CD4-positive, alpha-beta T cell (primary cell): ENCODE data around the gene AGBL1. TPM values are rescaled to one million over a fixed set of nuclear protein-coding genes. Genes with fewer than 3 reads are reported as not detected.

Experiments
- ATAC-seq: fragments of 200-7000 bp; cut with Tn5 transposase; one replicate; pipeline ENCODE4 v1.10.0; 2022; ENCODE audit warnings: mild to moderate bottlenecking; ENCODE audit not compliant: poor library complexity
- CTCF ChIA-PET: fragments of 350-600 bp; sonication (Branson Sonifier 250); formaldehyde crosslinking; loops from one replicate; lab custom pipeline; 2021; ENCODE audit warnings: antibody characterized with exemption, inconsistent platforms; lab: Charles Lee
- POLR2A ChIA-PET: fragments of 350-600 bp; sonication (Branson Sonifier 250); formaldehyde crosslinking; loops from one replicate; lab custom pipeline; 2021; ENCODE audit warnings: antibody characterized with exemption, inconsistent platforms; lab: Charles Lee
- DNase-seq, 14 experiments: peaks; one replicate each; pipeline ENCODE4 v3.0.0-alpha.2; 2013 to 2020; ENCODE audit warnings: mixed read lengths in 2 of 14
- H3K27ac ChIP-seq, 2 donors: one replicate each; pipeline versions ENCODE4 v1.5.1 to v1.7.0; 2013; ENCODE audit warnings: low read length in 2 of 2, low read depth in 1 of 2, mild to moderate bottlenecking in 1 of 2
- H3K27me3 ChIP-seq, 2 experiments: 1 replicate in 1 of 2; 2 replicates in 1 of 2; pipeline versions ENCODE4 v1.6.1 to v1.7.0; 2013; ENCODE audit warnings: low read length in 2 of 2, control low read depth in 1 of 2, mild to moderate bottlenecking in 1 of 2, moderate library complexity in 1 of 2; ENCODE audit not compliant: insufficient read depth in 2 of 2, control insufficient read depth in 1 of 2
- H3K36me3 ChIP-seq: one replicate; pipeline ENCODE4 v1.6.1; 2013; ENCODE audit warnings: low read length, control low read depth; ENCODE audit not compliant: insufficient read depth
- H3K4me1 ChIP-seq: one replicate; pipeline ENCODE4 v1.6.1; 2013; ENCODE audit warnings: low read length, control low read depth; ENCODE audit not compliant: insufficient read depth
- H3K4me3 ChIP-seq: one replicate; pipeline ENCODE4 v1.5.1; 2013; ENCODE audit warnings: mild to moderate bottlenecking, low read length, moderate library complexity
- H3K9me3 ChIP-seq, 2 experiments: 1 replicate in 1 of 2; 2 replicates in 1 of 2; pipeline versions ENCODE4 v1.6.1 to v1.7.0; 2013; ENCODE audit warnings: low read length in 2 of 2, mild to moderate bottlenecking in 2 of 2, control low read depth in 1 of 2, moderate library complexity in 1 of 2; ENCODE audit not compliant: control insufficient read depth in 1 of 2, insufficient read depth in 1 of 2
- H3K27ac Mint-ChIP-seq: one replicate; pipeline ENCODE4 v1.8.0; 2020; ENCODE audit warnings: mixed read lengths
- H3K27me3 Mint-ChIP-seq: one replicate; pipeline ENCODE4 v1.8.0; 2021; ENCODE audit warnings: mixed read lengths
- H3K36me3 Mint-ChIP-seq: one replicate; pipeline ENCODE4 v1.8.0; 2021; ENCODE audit warnings: low read depth, mixed read lengths
- H3K4me1 Mint-ChIP-seq: one replicate; pipeline ENCODE4 v1.8.0; 2021; ENCODE audit warnings: low read depth, mixed read lengths
- H3K4me3 Mint-ChIP-seq: one replicate; pipeline ENCODE4 v1.8.0; 2020; ENCODE audit warnings: mild to moderate bottlenecking, mixed read lengths
- H3K9me3 Mint-ChIP-seq: one replicate; pipeline ENCODE4 v1.8.0; 2020; ENCODE audit warnings: mixed read lengths
- CTCF ChIP-seq: fragments of 200-600 bp; IDR thresholded peaks from one replicate; pipeline ENCODE4 v1.8.0; 2022; ENCODE audit warnings: antibody characterized with exemption, mild to moderate bottlenecking
- intact Hi-C, 2 experiments: fragments of 100-400 bp; cut with DNase I in 1 of 2; cut with micrococcal nuclease in 1 of 2; formaldehyde crosslinking; loops; one replicate each; pipeline versions ENCODE4 v1.15.1 to v1.9.0; 2023 to 2025; cut with DNase I, micrococcal nuclease
- total RNA-seq, 174 experiments: library from RNA in 2 of 174; stranded (reverse) in 2 of 174; gene quantifications; one replicate each; pipeline ENCODE4 v1.2.3 and lab custom pipeline; 2021 to 2026

AGBL1 gene
- total RNA-seq, 2 experiments from 2014 or later: not detected

GRCh38 chr15:86273309-86273708 lies 193.6 kb downstream of the AGBL1 start:
- Histone ChIP-seq H3K4me3 (no peak overlapping the region), H3K4me1 (no peaks in the 10 kb centered on the region), H3K36me3 (no peaks in the 10 kb centered on the region), H3K27me3 (peaks cover 0 to 4% of the 10 kb centered on the region in 2 experiments), H3K27ac (no peak overlapping the region), H3K9me3 (no peaks in the 10 kb centered on the region)
- H3K4me3 Mint-ChIP-seq: no peak overlapping the region
- ATAC-seq (no peak), DNase-seq (no peak)
- no peak overlapping the region for H3K27ac Mint-ChIP-seq
- H3K4me1 Mint-ChIP-seq: no peaks in the 10 kb centered on the region
- ChIA-PET CTCF (no interaction called here), POLR2A (interaction anchor here (0.6 kb wide), 1 partner anchor 27 kb away, joined by 3 read pairs; no protein-coding TSS in a partner anchor)
- intact Hi-C loops: no loop called here
- H3K27me3 Mint-ChIP-seq: peaks cover 4% of the 10 kb centered on the region
- no peaks in the 10 kb centered on the region for H3K9me3 Mint-ChIP-seq
- TF ChIP-seq CTCF: no peak
- H3K36me3 Mint-ChIP-seq: no peaks in the 10 kb centered on the region

GRCh38 chr15:86275361-86275760 lies 195.7 kb downstream of the AGBL1 start:
- Histone ChIP-seq H3K36me3 (no peaks in the 10 kb centered on the region), H3K27me3 (peaks cover 0 to 4% of the 10 kb centered on the region in 2 experiments), H3K4me3 (no peak overlapping the region), H3K9me3 (no peaks in the 10 kb centered on the region), H3K27ac (no peak overlapping the region), H3K4me1 (no peaks in the 10 kb centered on the region)
- intact Hi-C loops: no loop called here
- Mint-ChIP-seq H3K4me1 (no peaks in the 10 kb centered on the region), H3K4me3 (no peak overlapping the region), H3K27ac (no peak overlapping the region), H3K9me3 (no peaks in the 10 kb centered on the region), H3K36me3 (no peaks in the 10 kb centered on the region), H3K27me3 (peaks cover 4% of the 10 kb centered on the region)
- DNase-seq (no peak), ATAC-seq (no peak)
- ChIA-PET POLR2A (no interaction called here), CTCF (no interaction called here)
- TF ChIP-seq CTCF: no peak

- Histone ChIP-seq H3K27ac (no peak overlapping the region), H3K36me3 (no peaks in the 10 kb centered on the region), H3K9me3 (no peaks in the 10 kb centered on the region), H3K4me3 (no peak overlapping the region), H3K27me3 (peaks cover 0 to 1% of the 10 kb centered on the region in 2 experiments), H3K4me1 (no peaks in the 10 kb centered on the region)
- DNase-seq: no peak
- ATAC-seq: no peak
- intact Hi-C loops: no loop called here
- ChIA-PET CTCF (no interaction called here), POLR2A (no interaction called here)
- no peak overlapping the region for H3K27ac Mint-ChIP-seq
- no peak for TF ChIP-seq CTCF
- H3K4me1 Mint-ChIP-seq: no peaks in the 10 kb centered on the region
- H3K36me3 Mint-ChIP-seq: no peaks in the 10 kb centered on the region
- H3K27me3 Mint-ChIP-seq: peaks cover 4% of the 10 kb centered on the region
- H3K4me3 Mint-ChIP-seq: no peak overlapping the region
- no peaks in the 10 kb centered on the region for H3K9me3 Mint-ChIP-seq
Measured at GRCh38 chr15:86278586-86278985, 198.9 kb downstream of the AGBL1 start.
